ENCODE data around the gene ARSB.

Gene ARSB

DNA sequence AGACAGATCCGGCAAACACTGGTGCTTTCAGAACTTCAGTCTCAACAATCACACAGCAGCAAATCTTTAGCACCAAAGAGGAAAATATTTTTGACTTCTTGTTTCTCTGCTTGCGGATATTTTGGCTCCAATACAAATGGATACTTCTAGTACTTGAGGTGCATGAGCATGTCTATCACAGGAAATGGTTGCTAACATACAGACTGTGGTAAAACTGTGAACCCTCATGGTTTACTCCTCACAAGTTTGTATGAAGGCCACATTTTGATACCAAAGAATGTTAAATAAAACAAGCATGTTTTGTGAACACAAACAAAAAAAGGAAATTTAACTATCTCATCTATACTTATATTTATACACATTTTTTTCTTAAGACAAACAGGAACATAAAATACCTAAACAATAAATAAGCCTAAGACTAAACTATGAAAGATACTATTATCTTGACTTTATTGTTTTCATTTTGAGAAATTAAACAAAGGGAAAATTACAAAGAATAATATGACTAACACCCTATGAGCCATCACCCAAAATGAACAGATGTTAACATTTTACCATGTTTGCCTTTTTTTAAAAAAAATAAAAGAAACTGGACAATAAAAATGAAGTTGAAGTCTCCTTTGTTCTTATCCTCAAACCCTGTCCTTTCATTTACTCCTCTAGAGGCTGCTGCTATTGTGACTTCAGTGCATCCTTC lies 201.5 kb downstream of the ARSB start:
- Mint-ChIP-seq H3K9me3 (peaks cover 2% of the 10 kb centered on the region), H3K4me1 (peaks cover 4% of the 10 kb centered on the region), H3K27ac (no peak overlapping the region), H3K36me3 (peaks cover 17% of the 10 kb centered on the region), H3K4me3 (no peak overlapping the region)
- DNase-seq (ENCODE audit: low spot score in 2 of 2) = no peak
- ATAC-seq = peak; percentile 48

DNA sequence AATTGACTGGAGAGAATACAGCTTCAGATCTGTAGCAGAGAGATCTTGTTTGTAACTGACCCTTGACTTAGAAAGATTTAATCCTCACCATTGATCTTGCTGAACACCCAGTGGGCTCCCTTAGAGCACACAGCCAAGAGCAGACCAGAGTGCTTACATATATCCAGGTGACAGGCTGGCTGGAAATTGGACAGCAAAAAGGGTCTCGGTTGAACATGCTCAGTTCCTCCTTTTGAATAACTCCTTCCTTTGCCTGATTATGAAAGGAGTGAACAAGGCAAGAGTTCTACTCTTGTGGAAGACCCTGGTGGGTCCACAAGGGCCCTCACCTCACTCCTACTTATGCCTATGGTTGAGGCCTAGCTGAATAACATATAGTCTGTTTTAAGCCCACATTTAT lies 202.4 kb downstream of the ARSB start:
- Mint-ChIP-seq H3K4me1 (peaks cover 4% of the 10 kb centered on the region), H3K36me3 (peaks cover 15% of the 10 kb centered on the region), H3K4me3 (no peak overlapping the region), H3K9me3 (peaks cover 1% of the 10 kb centered on the region), H3K27ac (no peak overlapping the region)
- no peak for ATAC-seq
- no peak for DNase-seq (ENCODE audit: low spot score in 2 of 2)

DNA sequence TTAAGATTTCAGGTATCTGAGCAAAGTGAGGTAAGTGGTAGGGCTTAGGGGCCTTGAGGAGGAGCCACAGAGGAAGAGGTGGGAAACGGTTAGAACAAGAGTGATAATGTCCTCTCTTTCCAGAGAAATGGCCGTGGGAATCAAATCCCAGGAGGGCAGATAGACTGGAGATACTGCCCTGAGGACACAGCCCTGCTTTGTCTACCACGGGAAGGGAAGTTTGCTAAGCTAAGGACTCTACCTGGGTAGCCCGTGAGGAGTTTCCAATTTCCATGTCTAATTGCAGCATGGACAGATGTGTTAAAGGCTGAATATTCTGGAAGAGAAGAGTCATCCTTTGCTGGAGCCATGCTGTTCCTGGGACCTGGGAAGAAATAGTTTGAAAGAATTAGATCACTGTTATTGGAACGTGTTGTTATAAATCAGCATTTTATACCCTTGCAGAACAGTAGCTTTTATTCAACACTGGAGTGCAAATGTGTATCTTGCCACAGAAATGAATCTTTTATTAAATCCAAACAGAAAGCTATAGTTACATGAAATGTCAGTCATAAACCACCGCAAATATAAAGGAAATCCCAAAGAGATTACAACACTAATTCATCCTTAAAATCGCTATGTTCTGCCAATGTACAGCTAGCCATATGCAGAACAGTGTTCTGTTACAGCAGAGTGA lies 203.4 kb downstream of the ARSB start:
- DNase-seq (ENCODE audit: low spot score in 2 of 2) (no peak), ATAC-seq (no peak)
- H3K4me3 Mint-ChIP-seq = no peak overlapping the region
- H3K27ac Mint-ChIP-seq = no peak overlapping the region
- no peaks in the 10 kb centered on the region for H3K9me3 Mint-ChIP-seq
- H3K36me3 Mint-ChIP-seq = peaks cover 12% of the 10 kb centered on the region
- H3K4me1 Mint-ChIP-seq = peaks cover 4% of the 10 kb centered on the region

DNA sequence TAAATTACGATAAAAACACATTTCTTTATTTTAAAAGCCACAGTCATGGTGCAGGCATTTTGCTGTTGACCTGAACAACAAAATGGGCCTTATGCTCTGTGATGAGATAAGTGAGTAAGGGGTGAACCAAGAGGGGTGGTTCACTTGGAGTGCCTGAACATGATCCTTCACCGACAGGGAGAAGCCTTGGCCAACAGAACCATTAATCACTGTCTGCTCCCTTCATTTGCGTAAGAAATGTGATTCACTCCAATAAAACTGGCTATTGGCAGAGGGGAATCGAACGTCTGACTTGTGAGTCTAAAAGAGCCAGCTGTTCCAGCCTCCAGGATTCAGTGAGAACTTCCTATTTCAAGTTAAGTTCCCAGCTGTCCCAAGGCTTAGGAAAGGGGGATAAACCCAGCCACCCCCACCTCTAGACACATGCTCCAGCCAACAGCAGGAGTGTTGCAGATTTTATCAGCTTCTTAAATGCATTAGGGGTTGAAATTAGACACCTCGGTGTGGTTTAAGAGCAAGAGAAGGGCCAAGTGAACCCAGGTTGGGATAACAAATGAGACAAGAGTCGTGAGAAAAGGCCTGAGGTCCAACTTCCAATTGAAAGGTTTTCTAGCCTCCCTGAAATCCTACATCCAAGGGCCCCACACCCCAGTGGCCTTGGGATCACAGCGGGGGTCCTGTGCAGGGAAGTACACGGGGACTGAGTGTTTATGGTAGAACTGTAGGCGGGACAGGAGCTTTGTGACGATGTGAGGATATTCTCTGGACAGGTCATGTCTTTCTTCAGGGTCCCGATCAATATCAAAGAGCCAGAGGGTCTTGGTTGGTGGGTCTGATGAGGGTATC lies 205.1 kb downstream of the ARSB start:
- Mint-ChIP-seq H3K9me3 (no peaks in the 10 kb centered on the region), H3K27ac (no peak overlapping the region), H3K36me3 (peaks cover 12% of the 10 kb centered on the region), H3K4me3 (no peak overlapping the region), H3K4me1 (peaks cover 4% of the 10 kb centered on the region)
- DNase-seq (ENCODE audit: low spot score in 2 of 2) (no peak), ATAC-seq (no peak)

DNA sequence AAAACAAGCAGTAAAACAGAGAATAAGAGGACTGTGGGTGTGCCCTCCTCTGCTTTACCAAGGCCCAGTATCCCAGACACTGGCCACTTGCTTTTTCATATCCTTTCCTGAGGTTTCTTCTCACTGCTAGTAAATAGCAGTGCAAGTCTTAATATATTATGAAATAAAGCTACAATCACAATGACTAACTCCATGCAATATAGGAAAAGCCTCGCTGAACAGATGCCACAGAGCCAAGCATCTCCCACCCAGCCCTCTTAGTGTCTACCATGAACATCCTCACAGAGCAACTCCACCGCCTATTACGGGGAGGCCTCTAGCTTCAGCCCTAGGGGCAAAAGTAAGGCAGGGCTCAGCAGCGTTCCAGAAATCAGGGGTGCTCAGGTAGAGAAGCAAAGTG lies 205.8 kb downstream of the ARSB start:
- Mint-ChIP-seq H3K9me3 (no peaks in the 10 kb centered on the region), H3K36me3 (peaks cover 12% of the 10 kb centered on the region), H3K4me3 (no peak overlapping the region), H3K4me1 (peaks cover 4% of the 10 kb centered on the region), H3K27ac (no peak overlapping the region)
- no peak for ATAC-seq
- DNase-seq (ENCODE audit: low spot score in 2 of 2) = no peak

DNA sequence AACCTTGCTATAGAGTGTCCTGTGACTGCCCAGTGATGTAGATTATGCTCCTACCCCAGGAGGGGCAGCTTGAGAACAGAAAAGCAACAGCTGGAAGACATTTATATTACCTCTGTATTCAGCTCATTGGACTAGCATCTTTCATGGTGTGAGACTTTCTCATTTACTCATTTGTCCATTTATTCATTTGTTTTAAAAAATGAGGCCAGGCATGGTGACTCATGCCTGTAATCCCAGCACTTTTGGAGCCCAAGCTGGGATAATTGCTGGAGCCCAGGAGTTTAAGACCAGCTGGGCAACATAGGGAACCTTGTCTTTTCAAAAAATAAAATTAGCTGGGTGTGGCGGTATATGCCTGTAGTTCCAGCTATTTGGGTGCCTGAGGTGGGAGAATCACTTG lies 206.6 kb downstream of the ARSB start:
- Mint-ChIP-seq H3K4me1 (no peaks in the 10 kb centered on the region), H3K27ac (no peak overlapping the region), H3K4me3 (no peak overlapping the region), H3K36me3 (peaks cover 12% of the 10 kb centered on the region), H3K9me3 (no peaks in the 10 kb centered on the region)
- DNase-seq (ENCODE audit: low spot score in 2 of 2) = no peak
- no peak for ATAC-seq

DNA sequence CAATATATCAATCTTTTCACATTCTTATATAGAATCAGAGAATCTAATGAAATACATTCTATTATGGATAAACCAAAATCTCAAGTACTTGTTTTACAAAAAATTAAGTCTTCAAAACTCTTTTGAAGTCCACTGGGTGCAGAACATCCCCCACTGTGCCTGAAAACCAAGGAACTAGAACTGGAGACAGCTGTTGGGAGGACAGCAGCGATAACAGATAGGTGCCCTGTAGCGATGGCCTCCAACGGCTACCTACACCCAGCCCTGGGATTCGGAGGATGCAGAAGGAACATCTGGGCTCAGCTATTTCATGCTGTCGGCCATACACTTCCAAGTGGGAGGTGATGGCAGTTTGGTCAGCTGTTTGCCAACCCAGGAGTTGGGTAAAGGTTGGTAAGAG lies 207.2 kb downstream of the ARSB start:
- Mint-ChIP-seq H3K27ac (no peak overlapping the region), H3K9me3 (no peaks in the 10 kb centered on the region), H3K4me1 (no peaks in the 10 kb centered on the region), H3K4me3 (no peak overlapping the region), H3K36me3 (peaks cover 12% of the 10 kb centered on the region)
- ATAC-seq (no peak), DNase-seq (ENCODE audit: low spot score in 2 of 2) (no peak)

DNA sequence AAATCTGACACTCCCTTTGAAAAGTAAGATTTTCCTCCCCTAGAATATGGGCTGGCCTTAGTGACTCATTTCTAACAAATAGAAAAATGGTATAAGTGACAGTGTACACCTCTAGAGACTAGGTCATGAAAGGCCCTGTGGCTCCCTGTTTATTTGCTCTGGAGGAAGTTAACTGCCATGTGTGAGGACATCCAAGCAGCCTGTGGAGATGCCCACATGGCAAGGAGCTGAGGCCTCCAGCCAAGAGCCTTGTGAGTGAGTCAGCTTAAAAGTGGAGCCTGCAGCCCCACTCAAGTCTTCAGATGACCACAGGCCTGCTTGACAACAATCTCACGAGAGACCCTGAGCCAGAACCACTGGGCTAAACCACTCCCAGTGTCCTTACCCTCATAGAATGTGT lies 208.5 kb downstream of the ARSB start:
- Mint-ChIP-seq H3K4me3 (no peak overlapping the region), H3K27ac (no peak overlapping the region), H3K36me3 (peaks cover 12% of the 10 kb centered on the region), H3K9me3 (no peaks in the 10 kb centered on the region), H3K4me1 (peaks cover 3% of the 10 kb centered on the region)
- no peak for DNase-seq (ENCODE audit: low spot score in 2 of 2)
- ATAC-seq = no peak

DNA sequence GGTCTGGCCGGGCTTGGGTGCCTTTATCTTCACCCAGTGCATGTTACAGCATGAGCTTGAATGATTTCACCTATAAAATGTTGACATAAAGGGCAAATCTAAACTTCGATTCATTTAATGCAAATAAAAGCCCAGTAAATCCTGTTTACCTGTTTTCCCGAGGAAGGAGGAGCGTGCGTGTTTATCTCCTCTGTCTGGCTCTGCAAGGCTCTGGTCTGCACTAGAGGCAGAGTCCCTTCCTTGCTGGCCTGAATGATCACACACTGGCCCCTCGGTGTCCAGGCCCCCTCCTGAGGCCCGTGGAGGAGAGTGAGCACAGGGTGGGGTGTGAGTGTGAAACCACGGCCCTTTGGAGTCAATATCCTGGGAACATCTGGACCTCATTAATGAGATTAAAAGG lies 211.5 kb downstream of the ARSB start:
- ATAC-seq (no peak), DNase-seq (ENCODE audit: low spot score in 2 of 2) (no peak)
- no peaks in the 10 kb centered on the region for H3K36me3 Mint-ChIP-seq
- no peak overlapping the region for H3K4me3 Mint-ChIP-seq
- H3K4me1 Mint-ChIP-seq = peaks cover 5% of the 10 kb centered on the region
- no peaks in the 10 kb centered on the region for H3K9me3 Mint-ChIP-seq
- no peak overlapping the region for H3K27ac Mint-ChIP-seq

DNA sequence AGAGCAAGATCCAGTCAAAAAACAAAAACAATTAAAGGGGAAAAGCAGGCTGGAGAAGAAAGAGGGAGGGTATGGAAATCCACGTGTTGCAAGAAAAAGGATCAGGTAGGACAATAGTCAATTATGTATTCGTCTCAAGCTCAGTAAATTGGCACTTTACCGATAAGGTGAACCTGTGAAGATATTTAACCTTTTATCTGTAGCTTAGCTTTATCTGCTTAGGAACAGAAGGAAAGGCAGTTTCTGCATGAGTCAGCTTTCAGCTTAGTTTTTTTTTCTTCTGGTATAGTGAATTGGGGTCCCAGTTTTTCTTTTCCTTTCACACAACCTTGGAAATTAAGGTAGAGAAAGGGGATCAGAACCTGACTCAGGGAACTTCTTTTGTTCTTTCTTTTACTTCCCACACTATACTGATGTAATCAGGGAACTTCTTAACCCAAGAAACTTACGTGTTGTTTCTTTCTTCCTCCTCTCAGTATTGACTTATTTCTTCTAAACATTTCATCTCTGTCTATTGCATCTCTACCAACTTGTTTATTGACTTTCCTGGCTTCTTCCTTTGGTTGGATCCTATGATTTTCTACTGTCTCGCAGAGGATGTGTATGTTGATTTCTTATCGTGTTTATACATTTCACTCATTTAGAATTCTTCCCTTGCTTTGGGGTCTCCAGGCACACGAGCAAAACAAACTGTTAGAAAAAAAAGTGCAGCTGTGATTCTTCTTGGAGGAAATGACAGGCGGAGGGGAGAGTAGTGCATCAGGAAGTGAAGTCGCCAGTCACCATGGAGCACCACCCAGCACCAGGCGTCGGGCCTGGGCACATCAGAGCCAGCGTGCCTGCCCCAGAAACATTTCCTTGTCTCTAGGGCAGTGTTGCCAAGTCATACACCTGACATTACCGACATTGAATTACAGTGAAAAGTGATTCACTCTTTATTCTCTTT lies 213.6 kb downstream of the ARSB start:
- Mint-ChIP-seq H3K4me1 (peaks cover 5% of the 10 kb centered on the region), H3K27ac (no peak overlapping the region), H3K4me3 (no peak overlapping the region), H3K9me3 (no peaks in the 10 kb centered on the region), H3K36me3 (no peaks in the 10 kb centered on the region)
- DNase-seq (ENCODE audit: low spot score in 2 of 2) (no peak), ATAC-seq (no peak)

DNA sequence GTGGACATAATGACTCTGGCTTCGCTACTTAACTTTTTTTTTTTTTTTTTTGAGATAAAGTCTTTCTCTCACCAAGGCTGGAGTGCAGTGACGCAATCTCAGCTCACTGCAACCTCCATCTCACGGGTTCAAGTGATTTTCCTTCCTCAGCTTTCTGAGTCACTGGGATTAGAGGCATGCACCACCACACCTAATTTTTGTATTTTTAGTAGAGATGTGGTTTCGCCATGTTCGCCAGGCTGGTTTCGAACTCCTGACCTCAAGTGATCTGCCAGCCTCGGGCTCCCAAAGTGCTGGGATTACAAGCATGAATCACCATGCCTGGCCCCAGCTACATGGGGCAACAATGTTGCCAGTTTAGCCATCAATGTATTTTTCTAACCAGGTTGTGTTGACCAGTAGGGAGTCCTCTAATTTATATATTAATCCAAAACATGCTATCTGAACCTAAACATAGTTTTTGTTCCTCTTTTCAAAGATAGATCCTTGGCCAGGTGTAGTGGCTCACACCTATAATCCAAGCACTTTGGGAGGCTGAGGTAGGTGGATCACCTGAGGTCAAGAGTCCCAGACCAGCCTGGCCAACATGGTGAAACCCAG lies 216.2 kb downstream of the ARSB start:
- Mint-ChIP-seq H3K36me3 (no peaks in the 10 kb centered on the region), H3K27ac (no peak overlapping the region), H3K4me3 (no peak overlapping the region), H3K9me3 (no peaks in the 10 kb centered on the region), H3K4me1 (peaks cover 5% of the 10 kb centered on the region)
- ATAC-seq (no peak), DNase-seq (ENCODE audit: low spot score in 2 of 2) (no peak)

DNA sequence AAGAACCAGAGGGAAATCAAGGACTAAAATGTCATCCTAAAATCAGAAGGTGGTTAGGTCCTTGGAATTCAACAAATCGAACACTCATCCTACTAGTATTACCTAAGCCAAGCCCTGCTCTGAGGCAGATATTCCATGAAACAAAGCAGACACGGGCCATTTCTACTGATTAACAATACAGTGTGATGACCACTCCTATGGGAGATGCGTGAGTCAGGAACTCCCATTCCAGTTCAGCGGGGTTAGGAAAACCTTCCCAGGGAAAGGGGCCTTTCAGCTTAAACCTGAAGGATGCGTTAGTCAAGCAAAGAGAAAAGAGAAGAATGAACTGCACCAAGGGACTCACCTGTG lies 218.7 kb downstream of the ARSB start:
- Mint-ChIP-seq H3K27ac (no peak overlapping the region), H3K9me3 (peaks cover 3% of the 10 kb centered on the region), H3K36me3 (no peaks in the 10 kb centered on the region), H3K4me1 (no peaks in the 10 kb centered on the region), H3K4me3 (no peak overlapping the region)
- no peak for ATAC-seq
- no peak for DNase-seq (ENCODE audit: low spot score in 2 of 2)

DNA sequence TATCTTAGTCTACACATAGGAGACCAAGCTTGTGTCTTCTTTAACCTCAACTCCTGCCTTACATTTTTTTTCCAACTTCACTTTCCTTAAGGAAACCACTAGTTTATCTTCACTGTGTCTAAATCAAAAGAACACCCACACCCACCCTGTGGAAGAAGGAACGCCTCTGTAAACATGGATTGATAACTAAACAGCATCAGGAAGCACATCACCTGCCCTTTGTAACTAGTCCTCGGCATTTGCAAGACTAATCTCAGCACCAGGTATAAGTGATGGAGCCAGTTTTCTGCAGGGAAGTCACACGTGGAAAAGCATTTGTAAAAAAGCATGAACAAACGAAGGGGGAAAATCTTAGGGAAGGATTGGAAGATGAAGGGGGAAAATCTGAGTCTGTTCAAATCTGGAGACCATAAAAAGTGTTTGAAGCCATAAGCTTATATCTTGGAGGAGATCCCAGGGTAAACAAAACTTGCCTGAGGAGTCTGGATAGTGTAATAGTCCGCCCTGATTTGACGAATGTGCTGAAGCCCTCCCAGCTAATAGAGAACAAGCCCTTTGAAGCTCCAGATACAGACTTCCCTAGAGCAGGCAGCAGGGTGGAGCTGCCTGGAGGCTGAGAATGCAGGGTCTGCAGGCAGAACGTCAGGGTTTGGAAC lies 219.2 kb downstream of the ARSB start:
- no peaks in the 10 kb centered on the region for H3K36me3 Mint-ChIP-seq
- H3K27ac Mint-ChIP-seq = no peak overlapping the region
- DNase-seq (ENCODE audit: low spot score in 2 of 2) = no peak
- no peak overlapping the region for H3K4me3 Mint-ChIP-seq
- H3K9me3 Mint-ChIP-seq = peaks cover 3% of the 10 kb centered on the region
- no peak for ATAC-seq
- no peaks in the 10 kb centered on the region for H3K4me1 Mint-ChIP-seq

DNA sequence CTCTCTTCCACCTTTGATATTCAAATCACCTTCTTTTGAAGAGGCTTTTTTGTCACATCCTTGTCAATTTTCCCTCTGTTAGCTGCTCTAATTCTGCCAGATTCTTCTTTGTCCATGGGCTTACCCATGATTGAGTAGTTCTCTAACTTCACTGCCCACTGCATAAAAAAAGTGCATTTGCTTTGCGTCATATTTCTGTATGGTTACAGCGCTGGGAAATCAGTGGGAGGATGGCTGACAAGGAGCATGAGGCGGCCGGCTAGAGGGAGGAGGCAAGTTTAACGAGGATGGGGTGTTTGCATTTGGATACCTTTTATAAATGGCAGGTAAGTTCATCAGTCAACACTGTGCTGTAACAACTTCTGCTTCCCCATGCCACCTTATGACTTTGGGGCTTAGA lies 220.0 kb downstream of the ARSB start:
- H3K27ac Mint-ChIP-seq = no peak overlapping the region
- H3K9me3 Mint-ChIP-seq = peaks cover 3% of the 10 kb centered on the region

More for the DNA sequence above, 220.0 kb downstream of the ARSB start:
- DNase-seq (ENCODE audit: low spot score in 2 of 2) = no peak
- H3K36me3 Mint-ChIP-seq = no peaks in the 10 kb centered on the region
- ATAC-seq = no peak
- H3K4me1 Mint-ChIP-seq = no peaks in the 10 kb centered on the region
- no peak overlapping the region for H3K4me3 Mint-ChIP-seq
